ENCODE results near the gene TJP3.

DNA sequence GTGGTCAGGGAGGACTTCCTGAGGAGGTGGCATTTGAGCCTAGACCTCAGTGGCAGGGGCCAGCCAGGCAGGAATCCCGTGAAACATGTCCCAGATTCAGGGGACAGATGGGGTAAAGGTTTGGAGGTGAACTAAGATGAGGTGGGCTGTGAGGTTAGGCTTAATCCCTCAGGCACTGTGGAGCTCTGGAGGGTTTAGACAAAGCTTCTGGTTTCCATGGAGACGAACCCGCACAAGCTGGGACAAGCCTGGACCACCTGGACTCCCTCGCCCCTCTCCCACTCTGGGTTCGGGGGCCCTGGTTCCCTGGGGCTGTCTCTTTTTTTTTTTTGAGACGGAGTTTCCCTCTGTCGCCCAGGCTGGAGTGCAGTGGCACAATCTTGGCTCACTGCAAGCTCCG is 15.7 kb downstream of the TJP3 start:
- TF ChIP-seq, protein P1, sequence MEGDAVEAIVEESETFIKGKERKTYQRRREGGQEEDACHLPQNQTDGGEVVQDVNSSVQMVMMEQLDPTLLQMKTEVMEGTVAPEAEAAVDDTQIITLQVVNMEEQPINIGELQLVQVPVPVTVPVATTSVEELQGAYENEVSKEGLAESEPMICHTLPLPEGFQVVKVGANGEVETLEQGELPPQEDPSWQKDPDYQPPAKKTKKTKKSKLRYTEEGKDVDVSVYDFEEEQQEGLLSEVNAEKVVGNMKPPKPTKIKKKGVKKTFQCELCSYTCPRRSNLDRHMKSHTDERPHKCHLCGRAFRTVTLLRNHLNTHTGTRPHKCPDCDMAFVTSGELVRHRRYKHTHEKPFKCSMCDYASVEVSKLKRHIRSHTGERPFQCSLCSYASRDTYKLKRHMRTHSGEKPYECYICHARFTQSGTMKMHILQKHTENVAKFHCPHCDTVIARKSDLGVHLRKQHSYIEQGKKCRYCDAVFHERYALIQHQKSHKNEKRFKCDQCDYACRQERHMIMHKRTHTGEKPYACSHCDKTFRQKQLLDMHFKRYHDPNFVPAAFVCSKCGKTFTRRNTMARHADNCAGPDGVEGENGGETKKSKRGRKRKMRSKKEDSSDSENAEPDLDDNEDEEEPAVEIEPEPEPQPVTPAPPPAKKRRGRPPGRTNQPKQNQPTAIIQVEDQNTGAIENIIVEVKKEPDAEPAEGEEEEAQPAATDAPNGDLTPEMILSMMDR (conservative IDR thresholded peaks at IDR 0.05; ENCODE audit: low read depth in 2 of 2): no peak
- TF ChIP-seq CREB1 (CRISPR knock-in tag; IDR thresholded peaks at IDR 0.05; ENCODE audit: low read depth) (no peak), EZH2 (IDR thresholded peaks at IDR 0.05; ENCODE audit: low read depth, unreplicated experiment) (no peak), EZH2phosphoT487 (IDR thresholded peaks at IDR 0.05; ENCODE audit: unreplicated experiment) (no peak), POLR2AphosphoS5 (IDR thresholded peaks at IDR 0.05; ENCODE audit: low read depth) (no peak), JUNB (IDR thresholded peaks at IDR 0.05; ENCODE audit: unreplicated experiment) (no peak), ZNF331 (CRISPR knock-in tag; IDR thresholded peaks at IDR 0.05; ENCODE audit: low read depth) (no peak)
- TF ChIP-seq, protein P2, sequence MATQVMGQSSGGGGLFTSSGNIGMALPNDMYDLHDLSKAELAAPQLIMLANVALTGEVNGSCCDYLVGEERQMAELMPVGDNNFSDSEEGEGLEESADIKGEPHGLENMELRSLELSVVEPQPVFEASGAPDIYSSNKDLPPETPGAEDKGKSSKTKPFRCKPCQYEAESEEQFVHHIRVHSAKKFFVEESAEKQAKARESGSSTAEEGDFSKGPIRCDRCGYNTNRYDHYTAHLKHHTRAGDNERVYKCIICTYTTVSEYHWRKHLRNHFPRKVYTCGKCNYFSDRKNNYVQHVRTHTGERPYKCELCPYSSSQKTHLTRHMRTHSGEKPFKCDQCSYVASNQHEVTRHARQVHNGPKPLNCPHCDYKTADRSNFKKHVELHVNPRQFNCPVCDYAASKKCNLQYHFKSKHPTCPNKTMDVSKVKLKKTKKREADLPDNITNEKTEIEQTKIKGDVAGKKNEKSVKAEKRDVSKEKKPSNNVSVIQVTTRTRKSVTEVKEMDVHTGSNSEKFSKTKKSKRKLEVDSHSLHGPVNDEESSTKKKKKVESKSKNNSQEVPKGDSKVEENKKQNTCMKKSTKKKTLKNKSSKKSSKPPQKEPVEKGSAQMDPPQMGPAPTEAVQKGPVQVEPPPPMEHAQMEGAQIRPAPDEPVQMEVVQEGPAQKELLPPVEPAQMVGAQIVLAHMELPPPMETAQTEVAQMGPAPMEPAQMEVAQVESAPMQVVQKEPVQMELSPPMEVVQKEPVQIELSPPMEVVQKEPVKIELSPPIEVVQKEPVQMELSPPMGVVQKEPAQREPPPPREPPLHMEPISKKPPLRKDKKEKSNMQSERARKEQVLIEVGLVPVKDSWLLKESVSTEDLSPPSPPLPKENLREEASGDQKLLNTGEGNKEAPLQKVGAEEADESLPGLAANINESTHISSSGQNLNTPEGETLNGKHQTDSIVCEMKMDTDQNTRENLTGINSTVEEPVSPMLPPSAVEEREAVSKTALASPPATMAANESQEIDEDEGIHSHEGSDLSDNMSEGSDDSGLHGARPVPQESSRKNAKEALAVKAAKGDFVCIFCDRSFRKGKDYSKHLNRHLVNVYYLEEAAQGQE (IDR thresholded peaks at IDR 0.05; ENCODE audit: unreplicated experiment): no peak
- TF ChIP-seq, protein P3, sequence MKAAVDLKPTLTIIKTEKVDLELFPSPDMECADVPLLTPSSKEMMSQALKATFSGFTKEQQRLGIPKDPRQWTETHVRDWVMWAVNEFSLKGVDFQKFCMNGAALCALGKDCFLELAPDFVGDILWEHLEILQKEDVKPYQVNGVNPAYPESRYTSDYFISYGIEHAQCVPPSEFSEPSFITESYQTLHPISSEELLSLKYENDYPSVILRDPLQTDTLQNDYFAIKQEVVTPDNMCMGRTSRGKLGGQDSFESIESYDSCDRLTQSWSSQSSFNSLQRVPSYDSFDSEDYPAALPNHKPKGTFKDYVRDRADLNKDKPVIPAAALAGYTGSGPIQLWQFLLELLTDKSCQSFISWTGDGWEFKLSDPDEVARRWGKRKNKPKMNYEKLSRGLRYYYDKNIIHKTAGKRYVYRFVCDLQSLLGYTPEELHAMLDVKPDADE (IDR thresholded peaks at IDR 0.05): no peak

Measured in GM23338 (cell line).